Loucy (cell line): ENCODE measurements around the gene FYN.

ENCODE experiments used
- CTCF ChIP-seq: fragments of 200-600 bp; sonication (generic); conservative IDR thresholded peaks from 2 replicates; pipeline ENCODE4 v1.5.1; 2014; ENCODE audit warnings: mild to moderate bottlenecking, antibody characterized with exemption, low read length
- EZH2phosphoT487 ChIP-seq: fragments of 200-600 bp; IDR thresholded peaks from 2 replicates; pipeline ENCODE4 v1.6.1; 2018; ENCODE audit warnings: antibody characterized with exemption, mild to moderate bottlenecking, moderate library complexity, borderline replicate concordance

GRCh38 chr6:111803804-111804203 is 69.4 kb downstream of the FYN start:
- TF ChIP-seq CTCF = no peak
- TF ChIP-seq EZH2phosphoT487 = no peak
